Measurements from ENCODE around the gene TSR2.
A peak's percentile ranks its signal among the peaks of the same experiment; 100 is the strongest.

The TSR2 gene
- total RNA-seq: 11.3 to 33.9 (median 22.0) reads per million in 17 experiments

- peak; percentile 73 to 86 (median 85) for DNase-seq
These were observed at the start of gene TSR2 for GRCh38 chrX:54439960-54440871. TSR2 (plus strand) TSS chrX:54440404; CDS start chrX:54440422, 18 bp downstream.

DNA sequence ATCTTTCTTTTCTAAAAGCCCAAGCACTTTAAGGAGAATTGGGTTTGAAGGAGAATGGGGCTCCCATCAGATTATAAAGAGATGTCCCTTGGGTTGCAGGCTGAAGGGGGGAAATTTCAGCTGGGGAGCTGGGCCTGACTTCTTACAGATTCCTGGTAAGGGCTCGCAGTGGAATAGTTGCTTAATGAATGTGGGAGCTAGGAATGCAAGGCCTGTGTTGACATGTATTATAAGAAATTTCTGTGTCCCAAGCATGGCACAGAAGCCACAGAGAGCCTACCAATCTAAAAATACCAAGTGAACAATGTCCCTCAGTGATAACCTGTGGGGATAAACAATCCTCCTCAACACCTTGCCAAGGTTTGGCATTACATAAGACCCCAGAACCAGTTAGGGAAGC, 43.1 kb upstream of the TSR2 start:
- DNase-seq: no peak

DNA sequence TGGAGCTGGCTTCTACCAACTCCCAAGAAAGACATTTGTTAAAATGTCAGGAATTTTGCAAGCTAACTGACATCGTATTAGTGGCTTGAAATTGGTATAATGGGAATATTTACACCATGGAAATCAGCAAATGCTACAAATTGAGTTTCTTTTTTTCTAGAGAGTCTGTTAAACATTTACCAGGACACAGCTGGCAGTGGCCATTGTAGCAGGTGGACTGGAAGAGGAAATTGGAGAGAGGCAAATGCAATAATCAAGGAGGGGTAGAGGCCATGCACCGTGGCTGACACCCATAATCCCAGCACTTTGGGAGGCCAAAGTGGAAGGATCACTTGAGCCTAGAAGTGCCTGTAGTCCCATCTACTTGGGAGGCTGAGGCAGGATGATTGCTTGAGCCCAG, 32.9 kb upstream of the TSR2 start:
- no peak for DNase-seq

GRCh38 chrX:54411732-54412131, 28.5 kb upstream of the TSR2 start:
- DNase-seq: no peak

DNA sequence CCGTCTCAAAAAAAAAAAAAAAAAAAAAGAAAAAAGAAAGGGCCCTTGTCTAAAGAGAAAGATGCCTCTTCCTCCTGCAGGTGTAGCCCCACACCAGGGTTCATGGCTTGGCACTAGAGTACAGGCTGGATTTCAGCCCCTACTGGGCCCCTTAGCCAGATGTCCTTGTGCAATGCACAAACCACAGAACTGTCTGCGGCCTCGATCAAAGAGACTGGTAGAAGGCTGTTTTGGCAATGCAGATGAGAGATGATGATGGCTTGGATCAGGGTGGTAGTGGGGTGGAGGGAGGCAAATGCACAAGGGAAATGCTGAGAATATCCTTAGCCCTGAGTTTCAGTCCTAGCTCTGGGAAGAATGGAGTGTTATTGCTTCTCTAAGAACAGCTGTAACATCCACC, 26.5 kb upstream of the TSR2 start:
- no peak for DNase-seq

GRCh38 chrX:54415534-54416350, 24.5 kb upstream of the TSR2 start:
- no peak for DNase-seq

DNA sequence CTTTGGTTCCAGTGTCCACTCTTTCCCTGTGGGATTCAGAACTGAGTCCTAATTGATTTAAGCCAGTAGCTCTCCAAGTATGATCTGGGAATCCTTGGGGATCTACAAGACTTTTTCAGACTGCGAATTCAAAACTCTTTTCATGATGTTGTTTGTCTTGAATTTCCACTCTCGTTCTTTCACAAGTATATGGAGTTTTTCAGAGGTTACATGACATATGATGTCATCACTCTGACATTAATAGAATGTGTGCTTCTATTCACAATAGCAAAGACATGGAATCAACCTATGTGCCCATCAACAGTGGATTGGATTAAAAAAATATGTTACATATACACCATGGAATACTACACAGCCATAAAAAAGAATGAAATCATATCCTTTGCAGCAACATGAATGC, 23.2 kb upstream of the TSR2 start:
- no peak for DNase-seq

DNA sequence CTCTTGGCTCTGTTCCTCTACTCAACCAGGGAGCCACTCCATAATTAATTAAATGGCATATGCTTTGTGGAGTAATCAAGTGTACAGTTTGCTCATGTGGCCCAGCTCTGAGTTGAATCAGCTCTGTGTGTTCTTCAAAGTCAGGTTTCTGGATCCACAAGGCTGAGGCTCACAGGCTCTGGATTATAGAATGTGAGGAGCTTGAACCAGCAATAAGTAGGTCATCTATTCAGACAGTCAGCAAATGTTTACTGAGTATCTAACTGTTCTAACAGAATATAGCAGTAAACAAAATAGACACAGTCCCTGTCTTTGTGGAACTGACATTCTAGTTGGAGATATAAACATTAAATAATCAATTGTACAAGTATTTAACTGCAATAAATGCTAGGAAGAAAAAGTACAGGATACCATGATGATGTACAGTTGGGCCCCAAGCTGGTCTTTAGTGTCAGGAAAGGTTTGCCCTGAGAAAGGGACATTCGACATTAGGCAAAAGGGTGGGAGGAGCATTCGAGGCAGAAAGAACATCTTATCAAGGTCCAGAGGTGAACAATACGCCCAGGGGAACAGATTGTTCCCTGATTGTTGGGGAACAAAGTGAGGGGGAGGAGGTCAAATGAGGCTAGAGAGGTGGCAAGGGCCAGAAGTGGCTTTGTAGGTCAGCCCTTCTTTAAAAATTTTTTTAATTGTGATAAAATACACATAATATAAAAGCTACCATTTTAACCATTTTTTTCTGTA, 20.5 kb upstream of the TSR2 start:
- no peak for DNase-seq

- DNase-seq: no peak
These were observed 18.0 kb upstream of the TSR2 start for GRCh38 chrX:54422168-54422567.

GRCh38 chrX:54423161-54423888, 16.9 kb upstream of the TSR2 start:
- DNase-seq: peak in 2 of 4 experiments; percentile 4 to 5

DNA sequence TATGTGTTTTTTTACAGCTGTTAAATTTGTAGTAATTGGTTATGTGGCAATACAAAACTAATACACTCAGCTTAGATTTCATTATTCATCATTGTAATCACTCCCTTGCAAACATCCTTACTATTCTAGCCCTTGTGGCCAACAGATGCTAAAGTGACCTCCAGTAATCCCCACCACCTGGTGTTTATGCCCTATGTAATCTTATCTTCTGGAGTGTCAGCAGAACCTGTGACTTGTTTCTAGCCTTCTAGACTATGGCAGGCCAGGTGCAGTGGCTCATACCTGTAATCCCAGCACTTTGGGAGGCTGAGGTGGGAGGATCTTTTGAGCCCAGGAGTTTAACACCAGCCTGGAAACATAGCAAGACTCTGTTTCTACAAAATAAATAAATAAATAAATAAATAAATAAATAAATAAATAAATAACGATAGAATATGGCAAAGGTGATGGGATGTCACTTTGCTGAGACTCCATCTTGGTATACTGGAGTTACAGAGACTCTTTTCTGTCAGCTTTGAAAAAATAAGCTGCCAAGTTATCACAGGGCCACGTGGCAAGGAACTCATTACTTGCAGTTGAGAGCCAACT, 12.3 kb upstream of the TSR2 start:
- DNase-seq: no peak

DNA sequence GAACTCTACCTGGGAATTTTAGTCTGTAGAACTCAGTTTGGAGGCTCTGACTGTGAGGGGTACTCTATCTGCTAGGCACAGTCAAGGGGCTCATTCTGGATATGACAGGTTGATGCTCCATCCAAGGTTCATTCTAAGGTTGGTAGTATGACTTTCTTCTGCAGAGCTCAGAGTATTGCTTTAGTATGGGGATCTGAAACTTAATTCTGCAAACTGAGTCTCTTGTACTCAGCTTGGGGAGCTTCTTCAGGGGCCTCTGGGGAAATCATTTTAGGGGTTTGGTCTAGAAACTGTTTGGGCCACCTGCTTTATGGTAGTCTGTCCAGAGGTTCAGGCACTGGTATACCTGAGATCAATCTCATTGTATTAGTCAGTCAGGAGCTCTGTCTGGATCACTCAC, 9.7 kb upstream of the TSR2 start:
- no peak for DNase-seq

GRCh38 chrX:54435121-54435520, 5.1 kb upstream of the TSR2 start:
- no peak for DNase-seq

DNA sequence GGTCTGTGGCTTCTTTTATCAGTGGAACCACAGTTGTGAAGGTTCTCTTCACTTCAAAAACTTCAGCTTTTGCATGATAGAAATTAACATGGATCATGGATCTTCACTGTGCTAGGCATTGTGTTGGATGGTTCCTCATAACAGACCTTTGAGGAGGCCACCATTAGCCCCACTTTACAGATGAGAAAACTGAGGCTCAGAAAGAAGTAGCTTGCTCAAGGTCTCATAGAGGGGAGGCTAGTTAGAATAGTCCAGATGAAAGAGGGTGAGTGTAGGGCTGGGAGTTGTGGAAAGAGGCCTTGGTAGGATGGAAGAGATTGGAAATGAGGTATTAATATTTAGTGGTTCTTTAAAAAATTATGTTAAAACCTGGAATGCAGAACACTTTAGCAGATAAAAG, 2.6 kb downstream of the TSR2 start:
- no peak for DNase-seq

- DNase-seq: no peak
These were observed 4.5 kb downstream of the TSR2 start for GRCh38 chrX:54444752-54445151.

DNA sequence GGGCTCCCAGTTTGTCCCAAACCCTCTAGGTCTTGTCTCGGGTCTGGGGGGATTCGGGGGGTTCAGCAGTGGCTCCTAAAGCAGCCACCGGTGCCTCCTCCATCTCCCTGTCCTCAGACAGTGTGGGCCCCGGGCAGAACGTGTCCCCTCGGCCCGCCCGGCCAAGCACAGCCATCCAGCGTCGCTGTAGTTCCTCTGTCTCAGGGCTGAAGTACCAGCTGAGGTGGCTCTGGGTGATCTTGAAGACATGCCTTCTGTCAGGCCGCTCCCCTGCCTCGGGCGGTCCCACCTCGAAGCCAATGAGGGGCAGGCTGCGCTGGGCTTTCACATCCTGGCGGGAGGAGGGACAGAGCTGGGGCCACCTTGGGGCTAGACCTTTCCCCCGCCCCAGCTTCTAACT, 5.9 kb downstream of the TSR2 start:
- no peak for DNase-seq

DNA sequence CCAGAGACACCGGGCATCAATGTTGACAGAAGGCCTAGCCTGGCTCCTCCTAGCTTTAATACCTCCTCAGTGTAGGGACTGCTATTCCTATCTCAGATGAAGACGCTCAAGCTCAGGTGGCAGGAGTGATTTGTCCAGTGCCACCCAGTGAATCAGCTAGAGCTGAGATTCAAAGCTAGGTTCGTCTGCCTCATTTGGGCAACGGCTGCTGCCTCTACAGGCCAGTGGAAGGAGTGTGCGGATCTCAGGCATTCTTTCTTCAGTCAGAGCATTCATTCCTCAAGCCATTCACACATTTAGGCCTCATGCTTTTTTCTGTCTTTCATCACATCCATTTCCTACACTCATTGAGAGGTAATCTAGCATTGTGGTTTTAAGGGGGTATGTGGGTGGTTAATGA, 7.3 kb downstream of the TSR2 start:
- DNase-seq: no peak

DNA sequence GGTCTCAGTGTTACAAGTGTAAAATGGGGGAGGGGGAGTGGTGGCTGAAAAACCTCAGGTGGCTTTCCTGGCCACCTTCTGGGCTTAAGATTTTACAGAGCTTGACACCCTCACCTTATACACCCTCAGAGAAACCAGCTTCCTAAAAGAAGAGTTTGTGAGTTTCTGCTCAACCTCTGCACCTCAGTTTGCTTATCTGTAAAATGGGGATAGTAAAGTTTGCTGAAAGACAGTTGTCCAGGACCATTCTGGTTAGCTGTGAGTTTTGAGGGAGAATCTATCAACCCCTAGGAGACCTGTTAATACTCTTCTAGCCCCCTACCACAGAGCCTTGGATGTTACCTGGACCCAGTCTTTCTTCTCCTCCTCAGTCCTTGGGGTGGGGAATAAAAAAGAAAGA, 9.7 kb downstream of the TSR2 start:
- DNase-seq: no peak

DNA sequence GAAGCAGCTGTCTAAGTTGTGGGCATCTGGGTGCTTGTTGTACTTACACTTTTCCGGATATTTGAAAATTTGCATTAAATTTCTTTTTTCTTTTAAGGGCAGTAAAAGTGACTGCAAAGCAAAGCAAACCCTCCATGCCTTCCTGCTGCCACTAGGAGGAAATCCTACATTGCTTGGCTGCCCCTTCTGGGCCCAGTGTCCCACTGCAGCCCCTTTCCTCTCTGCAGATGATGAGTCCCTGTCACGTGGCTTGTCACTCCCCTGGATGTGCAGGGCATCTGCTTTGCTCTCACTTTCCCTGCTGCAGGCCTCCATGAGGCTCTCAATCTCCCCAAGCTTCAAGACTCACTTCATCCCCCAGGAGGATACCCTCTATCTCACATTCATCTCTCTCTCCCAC, 12.7 kb downstream of the TSR2 start:
- DNase-seq: no peak

DNA sequence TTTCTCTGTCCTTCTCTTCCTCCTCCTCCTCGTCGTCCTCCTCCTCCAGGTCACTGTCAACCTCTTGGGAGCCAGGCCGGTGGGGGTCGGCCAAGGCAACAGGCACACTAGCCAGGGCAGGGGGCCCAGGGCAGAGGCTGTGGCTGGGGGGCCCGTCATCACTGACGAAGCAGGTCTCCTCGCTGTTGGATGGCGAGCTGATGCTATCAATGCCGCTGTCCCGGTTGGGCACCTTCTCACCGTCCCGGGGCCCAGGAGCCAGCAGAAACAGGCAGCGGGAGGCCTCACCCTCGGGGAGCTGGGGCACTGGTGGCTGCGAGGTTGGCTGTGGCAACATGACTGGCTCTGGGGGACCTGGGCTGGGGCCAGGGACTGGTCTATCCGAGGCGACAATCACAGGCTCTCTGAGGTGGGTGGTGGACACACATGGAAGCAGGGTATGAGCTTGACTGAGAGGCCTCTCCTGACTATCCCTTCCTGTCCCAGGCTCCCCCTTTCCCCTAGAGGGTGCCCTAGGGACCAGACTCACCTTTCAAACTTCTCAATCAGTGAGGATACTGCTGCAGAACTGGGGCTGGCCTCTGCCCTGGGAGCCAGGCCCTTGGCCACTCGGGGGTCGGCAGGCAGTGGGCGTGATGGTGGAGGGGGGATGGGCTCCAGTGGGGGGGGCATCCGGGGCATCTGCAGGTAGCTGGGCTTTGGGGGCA, 30.0 kb downstream of the TSR2 start:
- DNase-seq: no peak

Data from suppressor macrophage (primary cell).